Stimulated activated CD8-positive, alpha-beta memory T cell treated with anti-CD3 and anti-CD28 coated beads, Interleukin-4, amount 100 ng/mL, for 1 hour (primary cell): ENCODE results near the gene MEF2C.
"Not testable (repeated sequence)": the region's sequence is repeated elsewhere in the genome, so short reads cannot be mapped to it uniquely, and the experiment has no call there.

Source experiments
- DNase-seq, 2 donors: peaks; one replicate each; pipeline ENCODE4 v3.0.0-alpha.2; 2020; ENCODE audit warnings: low read depth in 2 of 2, low spot score in 1 of 2

Gene MEF2C

GRCh38 chr5:88805151-88805784, 77.7 kb downstream of the MEF2C start:
- no peak for DNase-seq

GRCh38 chr5:88804444-88804843, 78.5 kb downstream of the MEF2C start:
- DNase-seq, result no peak

- DNase-seq, result no peak
Measured at GRCh38 chr5:88803309-88803708, 79.7 kb downstream of the MEF2C start.

- no peak for DNase-seq
Measured at GRCh38 chr5:88799938-88800535, 82.9 kb downstream of the MEF2C start.

- not testable (repeated sequence) for DNase-seq
Measured at GRCh38 chr5:88798933-88799332, 84.1 kb downstream of the MEF2C start.

GRCh38 chr5:88793797-88794196, 89.2 kb downstream of the MEF2C start:
- not testable (repeated sequence) for DNase-seq

- DNase-seq, result no peak
Measured at GRCh38 chr5:88792144-88792840, 90.7 kb downstream of the MEF2C start.

- no peak for DNase-seq
Measured at GRCh38 chr5:88787856-88788255, 95.1 kb downstream of the MEF2C start.

- no peak for DNase-seq
Measured at GRCh38 chr5:88786789-88787188, 96.2 kb downstream of the MEF2C start.

- DNase-seq, result no peak
Measured at GRCh38 chr5:88785746-88786565, 97.0 kb downstream of the MEF2C start.

- no peak for DNase-seq
Measured at GRCh38 chr5:88782571-88782970, 100.4 kb downstream of the MEF2C start.

GRCh38 chr5:88780736-88781135, 102.2 kb downstream of the MEF2C start:
- no peak for DNase-seq

GRCh38 chr5:88778736-88779135, 104.2 kb downstream of the MEF2C start:
- DNase-seq, result no peak

GRCh38 chr5:88776692-88777091, 106.3 kb downstream of the MEF2C start:
- no peak for DNase-seq

- no peak for DNase-seq
Measured at GRCh38 chr5:88772831-88773230, 110.2 kb downstream of the MEF2C start.

- DNase-seq, result no peak
Measured at GRCh38 chr5:88772047-88772446, 110.9 kb downstream of the MEF2C start.

- no peak for DNase-seq
Measured at GRCh38 chr5:88770276-88771257, 112.4 kb downstream of the MEF2C start.

- no peak for DNase-seq
Measured at GRCh38 chr5:88769165-88769564, 113.8 kb downstream of the MEF2C start.

- no peak for DNase-seq
Measured at GRCh38 chr5:88768411-88768810, 114.6 kb downstream of the MEF2C start.

GRCh38 chr5:88765798-88766197, 117.2 kb downstream of the MEF2C start:
- DNase-seq, result no peak
